Gastrocnemius medialis (tissue), 4 donors: ENCODE measurements around the gene CSRNP3.

ENCODE experiments used
- CTCF ChIP-seq, 5 experiments: fragments of 450-650 bp in 3 of 5; fragments of 200-600 bp in 2 of 5; sonication (generic) in 2 of 5; IDR thresholded peaks in 4 of 5; conservative IDR thresholded peaks in 1 of 5; 1 replicate in 4 of 5; 2 replicates in 1 of 5; pipeline ENCODE4 v1.5.1; 2016 to 2019; ENCODE audit warnings: antibody characterized with exemption in 5 of 5, mild to moderate bottlenecking in 3 of 5, moderate library complexity in 3 of 5
- POLR2A ChIP-seq, 2 donors: fragments of 450-650 bp; IDR thresholded peaks; one replicate each; pipeline ENCODE4 v1.6.1; 2017; ENCODE audit warnings: antibody characterized with exemption in 2 of 2, mild to moderate bottlenecking in 2 of 2, moderate library complexity in 2 of 2

GRCh38 chr2:165568361-165568760, 98.9 kb downstream of the CSRNP3 start:
- TF ChIP-seq CTCF (IDR thresholded peaks at IDR 0.05 in 4 of 5, conservative IDR thresholded peaks at IDR 0.05 in 1 of 5) (no peak), POLR2A (IDR thresholded peaks at IDR 0.05) (no peak)
